HG02970 (cell line): ENCODE data around the gene TEX26.

Source experiments
- ATAC-seq: cut with Tn5 transposase; IDR thresholded peaks from one replicate; pipeline ENCODE4 v1.9.1; 2021; ENCODE audit warnings: mild to moderate bottlenecking, moderate library complexity, moderate number of reproducible peaks; ENCODE audit not compliant: unreplicated experiment, low FRiP score

Gene TEX26

GRCh38 chr13:30932481-30933353 is at the start of gene TEX26:
TSS of gene TEX26 (plus strand) at chr13:30932656. CDS start at chr13:30932716, 60 bp downstream.
- ATAC-seq, result no peak

- ATAC-seq, result no peak
Observed at GRCh38 chr13:30882996-30883766, 49.3 kb upstream of the TEX26 start.

GRCh38 chr13:30884543-30884942 is 47.9 kb upstream of the TEX26 start:
- ATAC-seq, result no peak

GRCh38 chr13:30889196-30889690 is 43.2 kb upstream of the TEX26 start:
- ATAC-seq, result no peak

- no peak for ATAC-seq
Observed at GRCh38 chr13:30892966-30893365, 39.5 kb upstream of the TEX26 start.

- ATAC-seq, result no peak
Observed at GRCh38 chr13:30895773-30896172, 36.7 kb upstream of the TEX26 start.

GRCh38 chr13:30898070-30898469 is 34.4 kb upstream of the TEX26 start:
- ATAC-seq, result no peak

GRCh38 chr13:30898678-30899241 is 33.7 kb upstream of the TEX26 start:
- no peak for ATAC-seq

- no peak for ATAC-seq
Observed at GRCh38 chr13:30900436-30900835, 32.0 kb upstream of the TEX26 start.

- no peak for ATAC-seq
Observed at GRCh38 chr13:30900952-30901749, 31.3 kb upstream of the TEX26 start.

GRCh38 chr13:30904043-30904442 is 28.4 kb upstream of the TEX26 start:
- no peak for ATAC-seq

- ATAC-seq, result no peak
Observed at GRCh38 chr13:30905932-30906383, 26.5 kb upstream of the TEX26 start, which contains the start of gene MEDAG. TSS of gene MEDAG (plus strand) at chr13:30906271. CDS start at chr13:30906516, 245 bp downstream.

GRCh38 chr13:30906411-30907051 is 25.9 kb upstream of the TEX26 start:
- no peak for ATAC-seq

GRCh38 chr13:30907121-30907861 is 25.2 kb upstream of the TEX26 start:
- no peak for ATAC-seq

- ATAC-seq, result no peak
Observed at GRCh38 chr13:30908416-30908980, 24.0 kb upstream of the TEX26 start.

- no peak for ATAC-seq
Observed at GRCh38 chr13:30910676-30911075, 21.8 kb upstream of the TEX26 start.

- ATAC-seq, result no peak
Observed at GRCh38 chr13:30915691-30916541, 16.5 kb upstream of the TEX26 start.

GRCh38 chr13:30916991-30917390 is 15.5 kb upstream of the TEX26 start:
- ATAC-seq, result no peak
